HEK293 (cell line): ENCODE data around the gene PSMC1.

Source experiments
- ZNF549 ChIP-seq: fragments of 450-650 bp; IDR thresholded peaks from 2 replicates; pipeline ENCODE4 v1.5.1; 2018; ENCODE audit warnings: missing biosample characterization, missing genetic modification characterization, mild to moderate bottlenecking, inconsistent platforms, moderate library complexity
- TF ChIP-seq, protein P1 (sequence below): fragments of 450-650 bp; formaldehyde crosslinking; IDR thresholded peaks from 2 replicates; pipeline ENCODE4 v1.5.1; 2016; ENCODE audit warnings: missing biosample characterization, missing genetic modification characterization

DNA sequence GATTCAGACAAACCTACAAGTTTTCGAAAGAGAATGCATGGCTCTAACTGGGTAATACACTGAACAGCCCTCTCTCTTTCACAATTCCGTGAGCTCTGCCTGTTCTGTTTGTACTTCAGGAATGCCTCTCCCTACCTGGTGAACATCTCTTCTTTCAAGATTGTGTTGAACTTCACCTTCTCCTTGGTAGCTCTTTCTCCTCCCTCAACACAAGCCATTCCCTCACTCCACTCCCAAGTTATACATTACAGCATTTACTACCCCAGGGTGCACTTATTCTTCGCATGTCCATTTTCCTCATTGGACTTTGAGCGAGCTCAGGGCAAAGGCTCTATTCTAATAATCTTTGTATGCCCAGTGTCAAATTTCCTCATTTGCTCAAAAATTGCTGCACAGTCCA, 47.1 kb downstream of the PSMC1 start:
- TF ChIP-seq, protein P1, sequence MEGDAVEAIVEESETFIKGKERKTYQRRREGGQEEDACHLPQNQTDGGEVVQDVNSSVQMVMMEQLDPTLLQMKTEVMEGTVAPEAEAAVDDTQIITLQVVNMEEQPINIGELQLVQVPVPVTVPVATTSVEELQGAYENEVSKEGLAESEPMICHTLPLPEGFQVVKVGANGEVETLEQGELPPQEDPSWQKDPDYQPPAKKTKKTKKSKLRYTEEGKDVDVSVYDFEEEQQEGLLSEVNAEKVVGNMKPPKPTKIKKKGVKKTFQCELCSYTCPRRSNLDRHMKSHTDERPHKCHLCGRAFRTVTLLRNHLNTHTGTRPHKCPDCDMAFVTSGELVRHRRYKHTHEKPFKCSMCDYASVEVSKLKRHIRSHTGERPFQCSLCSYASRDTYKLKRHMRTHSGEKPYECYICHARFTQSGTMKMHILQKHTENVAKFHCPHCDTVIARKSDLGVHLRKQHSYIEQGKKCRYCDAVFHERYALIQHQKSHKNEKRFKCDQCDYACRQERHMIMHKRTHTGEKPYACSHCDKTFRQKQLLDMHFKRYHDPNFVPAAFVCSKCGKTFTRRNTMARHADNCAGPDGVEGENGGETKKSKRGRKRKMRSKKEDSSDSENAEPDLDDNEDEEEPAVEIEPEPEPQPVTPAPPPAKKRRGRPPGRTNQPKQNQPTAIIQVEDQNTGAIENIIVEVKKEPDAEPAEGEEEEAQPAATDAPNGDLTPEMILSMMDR (tag by site-specific recombination): no peak
- TF ChIP-seq ZNF549 (tag by site-specific recombination): no peak
